HL-60/S4 treated with retinoic acid at 250 ng/mL for 4 days and 3 days (cell line): ENCODE measurements around the gene HEPACAM.

Experiments used
- in situ Hi-C: fragments of 300-500 bp; cut with MboI; formaldehyde crosslinking; loops from 2 replicates; pipeline ENCODE4 v1.7.0; 2022; ENCODE audit warnings: low sequenced_read_pairs

HEPACAM gene

GRCh38 chr11:124902616-124903015 is 33.2 kb downstream of the HEPACAM start:
- in situ Hi-C loops: no loop called here

DNA sequence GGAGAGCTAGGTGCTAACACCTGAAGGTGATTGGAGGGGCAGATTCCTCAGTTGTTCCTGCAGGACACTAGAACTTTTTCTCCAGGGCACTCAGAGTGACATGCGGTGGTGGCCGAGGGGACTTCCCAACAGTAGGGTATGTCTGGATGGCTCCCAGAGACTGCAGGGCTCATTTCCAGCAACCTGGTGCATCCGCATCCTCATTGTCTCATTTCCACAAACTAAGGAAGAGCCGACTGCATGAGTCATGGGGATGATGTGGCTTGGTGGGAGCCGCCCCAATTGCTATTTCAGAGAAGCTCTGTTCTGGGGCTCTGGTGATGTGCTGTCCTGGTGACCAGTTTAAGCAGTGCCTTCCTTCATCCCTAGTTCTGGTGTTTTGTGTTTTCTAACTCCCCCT is 35.4 kb downstream of the HEPACAM start:
- in situ Hi-C loops: no loop called here

- in situ Hi-C loops: no loop called here
Observed at GRCh38 chr11:124899383-124900145, 36.3 kb downstream of the HEPACAM start.

- in situ Hi-C loops: no loop called here
Observed at GRCh38 chr11:124898711-124899110, 37.1 kb downstream of the HEPACAM start.

- in situ Hi-C loops: no loop called here
Observed at GRCh38 chr11:124898263-124898680, 37.6 kb downstream of the HEPACAM start.

DNA sequence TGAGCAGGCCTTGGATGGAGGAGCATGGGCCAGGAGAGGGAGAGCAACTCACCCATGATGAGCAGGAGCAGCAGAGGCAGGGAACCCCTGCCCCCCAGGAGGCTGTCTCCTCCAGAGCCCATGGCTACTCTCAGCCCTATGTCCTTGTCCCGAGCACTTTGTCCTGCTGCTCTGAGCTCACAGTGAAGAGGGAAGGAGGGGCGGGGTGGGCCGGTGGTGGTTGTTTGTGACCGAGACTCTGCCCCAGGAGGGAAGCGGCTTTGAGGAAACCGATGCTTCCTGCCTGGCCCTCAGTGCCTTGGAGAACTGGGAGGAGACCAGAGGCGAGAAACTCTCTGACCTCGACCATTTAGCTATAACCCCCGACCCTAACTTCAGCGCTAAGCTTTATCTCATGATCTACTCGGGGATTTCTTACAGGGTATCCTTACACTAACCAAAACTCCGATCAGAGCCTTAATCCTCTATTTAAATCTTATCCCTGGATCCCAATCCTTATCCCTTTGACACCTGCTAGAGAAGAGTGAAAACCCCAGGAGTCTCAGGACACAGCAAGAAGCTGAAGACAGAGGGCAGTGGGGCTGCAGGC is 38.1 kb downstream of the HEPACAM start, which contains the start of gene ROBO4:
Gene ROBO4, minus strand, starts transcription at position 192 of the 589 bp plus-strand sequence. Its CDS starts 70 bp downstream, at position 122.
- in situ Hi-C loops: no loop called here

DNA sequence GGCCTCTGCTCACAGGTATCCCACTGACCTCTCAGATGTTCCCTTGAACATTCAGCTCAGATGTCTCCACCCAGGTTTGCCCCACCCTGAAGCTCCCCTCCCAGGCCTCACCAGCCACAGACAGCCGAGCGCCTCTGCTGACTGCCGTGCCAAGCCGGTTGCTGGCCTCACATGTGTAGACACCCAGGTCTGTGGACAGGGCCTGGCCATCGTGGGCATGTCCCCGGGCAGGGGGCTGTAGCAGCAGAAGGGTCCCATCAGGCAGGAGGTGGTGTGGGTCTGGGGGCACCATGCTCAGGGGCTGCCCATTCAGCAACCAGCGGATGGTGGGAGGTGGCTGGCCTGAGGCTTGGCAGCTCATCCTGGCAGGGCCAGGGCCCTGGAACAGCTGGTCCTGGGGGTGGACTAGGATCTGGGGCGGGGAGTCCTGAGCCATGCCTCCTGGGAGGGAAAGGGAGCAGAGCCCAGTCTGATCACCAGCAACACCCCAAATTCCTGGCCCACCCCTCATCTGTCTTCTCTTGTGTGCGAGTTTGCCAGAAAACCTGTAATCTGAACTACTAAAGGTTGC is 38.9 kb downstream of the HEPACAM start:
- in situ Hi-C loops: no loop called here

GRCh38 chr11:124896071-124896750 is 39.6 kb downstream of the HEPACAM start:
- in situ Hi-C loops: no loop called here

- in situ Hi-C loops: no loop called here
Observed at GRCh38 chr11:124895471-124895971, 40.3 kb downstream of the HEPACAM start.

- in situ Hi-C loops: no loop called here
Observed at GRCh38 chr11:124894606-124895430, 41.0 kb downstream of the HEPACAM start.

DNA sequence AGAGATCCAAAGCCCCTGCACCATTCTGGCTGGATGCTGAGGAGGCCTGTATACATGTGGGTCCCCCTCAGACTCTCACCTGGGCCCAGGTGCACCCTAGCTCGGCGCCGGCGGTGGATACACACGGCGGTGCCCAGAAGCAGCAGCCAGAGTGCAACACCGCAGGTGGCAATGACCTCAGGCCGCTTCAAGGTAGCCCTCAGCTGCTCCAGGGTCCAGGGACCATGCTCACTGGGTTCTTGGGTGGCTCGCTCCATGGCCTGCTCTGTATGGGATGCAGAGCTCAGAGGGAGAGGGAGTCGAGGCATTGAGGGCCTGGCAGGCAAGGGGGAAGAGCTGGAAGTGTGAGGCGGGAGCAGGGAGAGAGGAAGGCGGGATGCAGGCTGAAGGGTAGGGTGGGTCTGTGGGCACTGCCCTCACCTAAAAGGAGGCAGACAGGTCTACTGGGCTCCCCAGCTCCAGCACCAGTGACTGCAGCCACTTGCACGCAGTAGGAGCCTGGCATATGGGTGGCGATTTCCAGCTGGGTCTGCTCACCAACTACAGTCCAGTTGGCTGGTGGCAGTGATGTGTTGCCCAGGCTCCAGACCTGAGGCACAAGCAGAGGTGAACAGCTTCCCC is 42.0 kb downstream of the HEPACAM start:
- in situ Hi-C loops: no loop called here

DNA sequence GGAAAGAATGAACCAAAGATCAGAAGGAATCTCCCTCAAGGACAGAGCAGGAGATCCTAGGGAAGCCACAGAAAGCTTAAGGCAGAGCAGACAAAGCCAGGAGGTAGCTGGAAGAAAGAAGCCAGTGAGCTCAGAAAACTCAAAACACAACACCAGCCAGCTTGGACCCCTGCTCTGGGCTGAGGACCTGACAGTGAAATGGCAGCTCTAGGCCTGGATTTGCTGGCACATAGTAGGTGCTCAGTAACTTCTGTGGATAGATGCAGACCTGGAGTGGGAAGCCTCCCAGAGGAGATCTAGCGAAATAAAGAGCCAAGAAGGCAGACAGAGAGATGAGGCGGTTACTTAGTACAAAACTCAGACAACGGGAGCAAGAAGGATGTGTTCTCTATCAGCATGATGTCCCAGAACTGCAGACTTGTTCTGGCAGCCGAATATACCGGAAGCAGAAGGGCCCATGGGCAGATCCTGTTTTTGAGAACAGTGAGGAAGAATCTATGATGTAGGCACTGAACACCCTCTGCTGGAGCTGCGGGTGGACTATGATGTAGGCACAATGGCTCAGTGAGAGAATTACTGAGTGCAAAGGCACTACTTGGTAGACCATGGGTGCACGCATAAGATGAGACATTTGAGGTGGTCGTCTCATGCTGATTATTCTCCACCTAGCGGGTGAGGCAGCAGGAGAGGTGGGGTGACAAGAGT is 42.9 kb downstream of the HEPACAM start:
- in situ Hi-C loops: no loop called here

DNA sequence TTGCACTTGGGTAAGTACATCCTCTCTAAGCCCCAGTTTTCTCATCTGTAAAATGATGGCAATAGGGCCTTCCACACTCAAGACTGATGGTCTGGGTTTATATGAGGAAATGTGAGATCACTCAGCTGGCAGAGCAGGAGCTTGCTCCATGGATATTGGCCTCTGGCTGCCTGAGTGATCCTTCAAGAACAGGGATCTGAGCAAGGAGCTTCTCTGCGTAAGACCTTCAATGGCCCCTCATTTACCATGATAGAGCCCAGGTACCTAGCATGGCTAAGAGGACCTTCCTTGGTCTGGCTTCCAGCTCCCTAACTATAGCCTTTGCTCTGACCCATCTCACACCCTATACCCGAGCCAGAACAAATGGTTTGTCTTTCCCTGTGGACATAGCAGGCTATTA is 43.7 kb downstream of the HEPACAM start:
- in situ Hi-C loops: no loop called here

DNA sequence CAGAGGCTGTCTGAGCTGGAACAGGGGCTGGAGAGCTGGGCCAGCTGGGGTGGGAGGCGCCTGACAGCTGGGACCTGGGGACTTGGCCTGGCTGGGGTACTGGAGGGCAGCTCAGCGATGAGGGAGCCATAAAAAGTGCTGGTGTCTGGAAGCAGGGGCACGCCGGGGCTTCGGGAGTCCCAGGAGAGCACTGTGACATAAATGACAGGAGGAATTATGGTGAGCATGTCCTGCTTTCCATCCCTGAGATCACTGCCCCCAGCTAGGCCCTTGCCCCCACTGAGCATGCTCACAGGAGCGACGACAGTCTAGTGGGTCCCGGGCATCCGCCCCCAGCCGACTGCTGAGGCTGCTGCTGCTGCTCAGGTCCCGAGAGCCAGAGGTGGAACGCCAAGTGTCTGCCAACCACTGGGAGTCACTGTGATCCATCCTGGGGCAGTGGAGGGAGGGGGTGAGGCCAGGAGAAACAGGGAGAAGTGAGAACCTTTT is 44.4 kb downstream of the HEPACAM start:
- in situ Hi-C loops: no loop called here

GRCh38 chr11:124890683-124891372 is 45.0 kb downstream of the HEPACAM start:
- in situ Hi-C loops: no loop called here

- in situ Hi-C loops: no loop called here
Observed at GRCh38 chr11:124890151-124890550, 45.7 kb downstream of the HEPACAM start.

DNA sequence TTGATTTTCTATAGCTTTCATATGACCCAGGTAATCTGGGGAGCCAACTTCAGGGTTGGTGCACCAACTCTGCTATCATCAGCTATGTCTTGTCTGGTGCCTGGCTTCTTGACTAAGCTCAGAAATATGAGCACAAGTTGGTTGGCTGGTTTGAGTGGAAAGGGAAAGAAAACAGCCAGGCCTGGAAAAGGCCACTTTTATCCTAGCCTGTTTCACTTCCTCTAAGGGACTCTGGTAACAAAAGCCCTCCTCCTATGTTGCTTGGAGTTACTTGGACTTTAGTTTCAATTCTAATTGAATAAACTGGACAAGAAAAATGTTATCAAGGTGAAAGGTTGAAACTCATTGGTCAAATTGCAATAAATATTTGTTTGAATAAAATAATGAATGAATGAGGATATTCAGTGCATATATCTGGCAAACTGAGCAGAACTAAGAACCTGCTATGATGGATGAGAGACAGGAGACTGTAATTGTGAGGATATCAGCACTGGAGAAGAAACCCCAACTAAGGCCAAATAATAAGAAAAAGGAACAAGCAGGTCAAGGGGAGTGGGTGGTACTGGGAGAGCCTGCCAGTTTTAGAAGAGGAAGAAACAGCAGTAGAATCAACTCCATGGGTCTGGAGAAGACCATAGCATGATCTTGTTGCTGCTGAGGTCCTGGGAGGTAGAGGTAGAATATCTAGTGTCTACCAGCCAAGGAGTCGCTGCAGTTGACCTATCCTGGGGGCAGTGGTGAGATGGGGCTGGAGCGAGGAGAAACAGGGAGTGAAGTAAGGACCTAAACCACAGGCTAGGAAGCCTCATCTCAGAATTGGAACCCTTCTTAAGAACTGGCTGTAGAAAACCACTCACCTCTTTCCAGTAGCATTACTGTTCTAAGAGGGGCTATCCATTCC is 46.4 kb downstream of the HEPACAM start:
- in situ Hi-C loops: no loop called here

DNA sequence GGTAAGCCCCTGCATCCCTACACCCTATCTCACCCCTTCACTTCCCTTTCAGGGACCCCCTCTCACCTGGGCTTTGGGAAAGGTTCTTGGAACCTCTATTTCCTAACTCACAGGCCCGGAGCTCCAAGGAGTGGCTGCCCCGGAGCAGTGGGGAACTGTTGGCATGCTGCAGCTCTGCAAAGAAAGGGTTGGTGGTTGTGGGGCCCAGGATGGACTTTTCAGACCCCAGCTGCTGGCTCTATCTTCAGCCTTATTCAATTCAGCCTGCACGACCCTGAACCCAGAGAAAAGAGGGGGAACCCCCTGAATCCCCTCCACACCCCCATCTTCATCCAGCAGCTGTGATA is 48.2 kb downstream of the HEPACAM start:
- in situ Hi-C loops: no loop called here
